ENCODE measurements around the gene IGF2.
A peak's percentile ranks its signal among the peaks of the same experiment; 100 is the strongest.
"Not testable (repeated sequence)": the region's sequence is repeated elsewhere in the genome, so short reads cannot be mapped to it uniquely, and the experiment has no call there.

IGF2 gene

GRCh38 chr11:2178906-2179494 lies 39.8 kb upstream of the IGF2 start:
- in situ Hi-C loops (cut with HindIII; ENCODE audit: low pct_ligation_motif_present, low sequenced_read_pairs): no loop called here
- no peak for TF ChIP-seq CTCF (IDR thresholded peaks at IDR 0.05; ENCODE audit: low read depth, low read length, missing control alignments)
- no peak overlapping the region for H3K27ac ChIP-seq
- no peaks in the 10 kb centered on the region for H3K36me3 ChIP-seq (replicated peaks)
- H3K27me3 ChIP-seq (replicated peaks): no peaks in the 10 kb centered on the region
- DNase-seq: peak; percentile 23
- H3K4me3 ChIP-seq (ENCODE audit: low read depth, low read length): no peak overlapping the region

GRCh38 chr11:2178055-2178773 lies 39.0 kb upstream of the IGF2 start:
- H3K4me3 ChIP-seq (ENCODE audit: low read depth, low read length); H3K27me3 ChIP-seq (replicated peaks); DNase-seq; H3K36me3 ChIP-seq (replicated peaks); H3K27ac ChIP-seq; in situ Hi-C loops (cut with HindIII; ENCODE audit: low pct_ligation_motif_present, low sequenced_read_pairs): not testable (repeated sequence)

GRCh38 chr11:2177076-2177475 lies 37.9 kb upstream of the IGF2 start:
- no peak for TF ChIP-seq CTCF (IDR thresholded peaks at IDR 0.05; ENCODE audit: low read depth, low read length, missing control alignments)
- H3K27ac ChIP-seq: no peak overlapping the region

GRCh38 chr11:2176389-2176900 lies 37.3 kb upstream of the IGF2 start:
- Histone ChIP-seq H3K36me3 (replicated peaks) (no peaks in the 10 kb centered on the region), H3K27me3 (replicated peaks) (no peaks in the 10 kb centered on the region), H3K4me3 (ENCODE audit: low read depth, low read length) (no peak overlapping the region), H3K27ac (no peak overlapping the region)
- TF ChIP-seq CTCF (IDR thresholded peaks at IDR 0.05; ENCODE audit: low read depth, low read length, missing control alignments): no peak
- in situ Hi-C loops (cut with HindIII; ENCODE audit: low pct_ligation_motif_present, low sequenced_read_pairs): no loop called here
- DNase-seq: no peak

More at GRCh38 chr11:2177076-2177475, 37.9 kb upstream of the IGF2 start:
- no peak for DNase-seq
- Histone ChIP-seq H3K36me3 (replicated peaks) (no peaks in the 10 kb centered on the region), H3K4me3 (ENCODE audit: low read depth, low read length) (no peak overlapping the region), H3K27me3 (replicated peaks) (no peaks in the 10 kb centered on the region)
- in situ Hi-C loops (cut with HindIII; ENCODE audit: low pct_ligation_motif_present, low sequenced_read_pairs): no loop called here

GRCh38 chr11:2175659-2176058 lies 36.5 kb upstream of the IGF2 start:
- Histone ChIP-seq H3K27ac (no peak overlapping the region), H3K36me3 (replicated peaks) (no peaks in the 10 kb centered on the region), H3K4me3 (ENCODE audit: low read depth, low read length) (no peak overlapping the region), H3K27me3 (replicated peaks) (no peaks in the 10 kb centered on the region)
- in situ Hi-C loops (cut with HindIII; ENCODE audit: low pct_ligation_motif_present, low sequenced_read_pairs): no loop called here
- no peak for DNase-seq
- TF ChIP-seq CTCF (IDR thresholded peaks at IDR 0.05; ENCODE audit: low read depth, low read length, missing control alignments): no peak

- no peak overlapping the region for H3K4me3 ChIP-seq (ENCODE audit: low read depth, low read length)
- no peaks in the 10 kb centered on the region for H3K27me3 ChIP-seq (replicated peaks)
- no peak for TF ChIP-seq CTCF (IDR thresholded peaks at IDR 0.05; ENCODE audit: low read depth, low read length, missing control alignments)
- in situ Hi-C loops (cut with HindIII; ENCODE audit: low pct_ligation_motif_present, low sequenced_read_pairs): no loop called here
- H3K36me3 ChIP-seq (replicated peaks): no peaks in the 10 kb centered on the region
- no peak overlapping the region for H3K27ac ChIP-seq
- DNase-seq: no peak
Measured at GRCh38 chr11:2174361-2174760, 35.2 kb upstream of the IGF2 start.
